ENCODE results near the gene ZNF638.
"Not testable (repeated sequence)": the region's sequence is repeated elsewhere in the genome, so short reads cannot be mapped to it uniquely, and the experiment has no call there.

Gene ZNF638

GRCh38 chr2:71331581-71332434 is at the start of gene ZNF638:
Gene ZNF638 (plus strand): TSS chr2:71331782. CDS start chr2:71348955, 17,173 bp downstream.
- peak; percentile 84 for DNase-seq

- DNase-seq: no peak
These were observed 49.6 kb upstream of the ZNF638 start for GRCh38 chr2:71281950-71282349.

- no peak for DNase-seq
These were observed 49.1 kb upstream of the ZNF638 start for GRCh38 chr2:71282493-71282892.

GRCh38 chr2:71283131-71283530 is 48.5 kb upstream of the ZNF638 start:
- DNase-seq: no peak

- DNase-seq: no peak
These were observed 45.9 kb upstream of the ZNF638 start for GRCh38 chr2:71285706-71286105.

GRCh38 chr2:71291398-71291797 is 40.2 kb upstream of the ZNF638 start:
- no peak for DNase-seq

GRCh38 chr2:71292159-71292558 is 39.4 kb upstream of the ZNF638 start:
- DNase-seq: no peak

- DNase-seq: no peak
These were observed 32.7 kb upstream of the ZNF638 start for GRCh38 chr2:71298914-71299313.

- no peak for DNase-seq
These were observed 32.1 kb upstream of the ZNF638 start for GRCh38 chr2:71299507-71299906.

GRCh38 chr2:71303849-71304248 is 27.7 kb upstream of the ZNF638 start:
- DNase-seq: no peak

- no peak for DNase-seq
These were observed 24.8 kb upstream of the ZNF638 start for GRCh38 chr2:71306762-71307161.

- no peak for DNase-seq
These were observed 18.4 kb upstream of the ZNF638 start for GRCh38 chr2:71313016-71313766.

- DNase-seq: no peak
These were observed 14.5 kb upstream of the ZNF638 start for GRCh38 chr2:71317060-71317459.

GRCh38 chr2:71317900-71318299 is 13.7 kb upstream of the ZNF638 start:
- DNase-seq: not testable (repeated sequence)

GRCh38 chr2:71323386-71323785 is 8.2 kb upstream of the ZNF638 start:
- no peak for DNase-seq

GRCh38 chr2:71326968-71327367 is 4.6 kb upstream of the ZNF638 start:
- DNase-seq: no peak

- no peak for DNase-seq
These were observed 3.7 kb upstream of the ZNF638 start for GRCh38 chr2:71327916-71328315.

GRCh38 chr2:71330155-71330554 is 1.4 kb upstream of the ZNF638 start:
- DNase-seq: no peak

GRCh38 chr2:71330585-71331330 is 824 bp upstream of the ZNF638 start:
- DNase-seq: no peak

- not testable (repeated sequence) for DNase-seq
These were observed 326 bp upstream of the ZNF638 start for GRCh38 chr2:71331331-71331580.

GRCh38 chr2:71332435-71332796 is 834 bp downstream of the ZNF638 start:
- no peak for DNase-seq

- DNase-seq: no peak
These were observed 2.0 kb downstream of the ZNF638 start for GRCh38 chr2:71333619-71334018.

- no peak for DNase-seq
These were observed 4.8 kb downstream of the ZNF638 start for GRCh38 chr2:71336384-71336783.

GRCh38 chr2:71336802-71337201 is 5.2 kb downstream of the ZNF638 start:
- DNase-seq: no peak
